ENCODE results near the gene TPI1. TPM values are rescaled to one million over a fixed set of nuclear protein-coding genes. Genes with fewer than 3 reads are reported as not detected.
A peak's percentile ranks its signal among the peaks of the same experiment; 100 is the strongest.

The TPI1 gene
- total RNA-seq, 1 experiment from 2014 or later: 2,274 TPM

- peak; percentile 34 for DNase-seq (ENCODE audit: low read depth)
These were observed 38.4 kb upstream of the TPI1 start for GRCh38 chr12:6828781-6829535.

- peak; percentile 36 for DNase-seq (ENCODE audit: low read depth)
These were observed 37.7 kb upstream of the TPI1 start for GRCh38 chr12:6829536-6830220.

- no peak for DNase-seq (ENCODE audit: low read depth)
These were observed 36.9 kb upstream of the TPI1 start for GRCh38 chr12:6830286-6830890.

- DNase-seq (ENCODE audit: low read depth): no peak
These were observed 36.3 kb upstream of the TPI1 start for GRCh38 chr12:6830999-6831398.

- DNase-seq (ENCODE audit: low read depth): no peak
These were observed 35.8 kb upstream of the TPI1 start for GRCh38 chr12:6831450-6831995.

- DNase-seq (ENCODE audit: low read depth): no peak
These were observed 35.2 kb upstream of the TPI1 start for GRCh38 chr12:6832125-6832524.

- DNase-seq (ENCODE audit: low read depth): no peak
These were observed 34.0 kb upstream of the TPI1 start for GRCh38 chr12:6833189-6833890.

- no peak for DNase-seq (ENCODE audit: low read depth)
These were observed 33.1 kb upstream of the TPI1 start for GRCh38 chr12:6834254-6834653.

GRCh38 chr12:6834873-6835272, 32.5 kb upstream of the TPI1 start:
- DNase-seq (ENCODE audit: low read depth): no peak

- DNase-seq (ENCODE audit: low read depth): no peak
These were observed 30.5 kb upstream of the TPI1 start for GRCh38 chr12:6836851-6837250.

GRCh38 chr12:6837370-6838060, 29.8 kb upstream of the TPI1 start:
- no peak for DNase-seq (ENCODE audit: low read depth)

- DNase-seq (ENCODE audit: low read depth): no peak
These were observed 28.5 kb upstream of the TPI1 start for GRCh38 chr12:6838854-6839253.

GRCh38 chr12:6839482-6840201, 27.7 kb upstream of the TPI1 start:
- DNase-seq (ENCODE audit: low read depth): no peak

GRCh38 chr12:6840330-6840729, 27.0 kb upstream of the TPI1 start:
- no peak for DNase-seq (ENCODE audit: low read depth)

GRCh38 chr12:6840761-6841515, 26.4 kb upstream of the TPI1 start, which contains the start of gene GNB3:
TSS of gene GNB3 (plus strand) at chr12:6840925. CDS start at chr12:6841288, 363 bp downstream.
- DNase-seq (ENCODE audit: low read depth): no peak

GRCh38 chr12:6842075-6842474, 25.3 kb upstream of the TPI1 start:
- no peak for DNase-seq (ENCODE audit: low read depth)

GRCh38 chr12:6843118-6843902, 24.0 kb upstream of the TPI1 start:
- no peak for DNase-seq (ENCODE audit: low read depth)

GRCh38 chr12:6845395-6845794, 21.9 kb upstream of the TPI1 start:
- DNase-seq (ENCODE audit: low read depth): no peak

- no peak for DNase-seq (ENCODE audit: low read depth)
These were observed 20.9 kb upstream of the TPI1 start for GRCh38 chr12:6846316-6846869.
